ENCODE measurements around the gene S100A14. TPM values are rescaled to one million over a fixed set of nuclear protein-coding genes. Genes with fewer than 3 reads are reported as not detected.

S100A14 gene
- total and polyA plus RNA-seq, 9 of the 15 experiments (the other 6 are each of a cell fraction or from before 2014, with no cell fraction given), result 0.10 to 0.64 (median 0.24) TPM; not detected in 3

DNA sequence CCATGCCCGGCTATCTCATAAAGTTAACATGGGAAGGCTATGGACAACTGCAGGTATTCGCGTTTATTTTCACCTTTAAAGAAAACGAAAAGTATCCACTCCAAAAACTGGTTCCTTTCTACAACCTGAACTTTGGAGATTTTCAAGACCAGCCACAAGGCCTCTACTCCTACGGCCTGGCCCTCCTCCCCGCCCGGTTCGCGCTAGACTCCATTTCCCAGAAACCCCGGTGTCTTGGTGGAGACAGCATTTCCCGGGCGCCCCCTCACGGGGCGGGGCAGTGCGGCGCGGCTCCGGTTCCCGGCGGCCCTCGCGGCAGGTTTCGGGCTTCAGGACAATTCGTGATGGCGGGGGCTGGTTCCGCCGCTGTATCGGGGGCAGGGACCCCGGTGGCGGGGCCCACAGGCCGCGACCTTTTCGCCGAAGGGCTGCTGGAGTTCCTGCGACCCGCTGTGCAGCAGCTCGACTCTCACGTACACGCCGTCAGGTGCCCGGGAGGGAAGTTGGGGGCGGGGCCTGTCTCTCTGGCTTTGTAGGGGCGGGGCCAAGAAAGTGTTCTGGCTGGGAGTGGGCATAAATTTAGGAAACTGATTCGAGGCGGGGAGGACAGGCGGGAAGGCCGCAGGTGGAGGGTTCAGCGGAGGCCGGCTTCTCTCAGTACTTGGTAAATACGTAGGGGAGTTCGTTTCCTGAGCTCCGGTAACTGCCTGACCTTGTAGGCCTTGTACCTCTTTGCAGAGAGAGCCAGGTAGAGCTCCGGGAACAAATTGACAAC is 42.5 kb upstream of the S100A14 start, which contains the start of gene SNAPIN (continued):
- no peak for TF ChIP-seq SREBF1 (IDR thresholded peaks at IDR 0.05; ENCODE audit: borderline replicate concordance, low read depth, low read length)
- no peak for TF ChIP-seq ZNF408 (CRISPR knock-in tag; IDR thresholded peaks at IDR 0.05; ENCODE audit: low read depth)
- TF ChIP-seq TBP (optimal IDR thresholded peaks at IDR 0.05; ENCODE audit: low read depth, low read length), result peak; percentile 75
- TF ChIP-seq, protein P1, sequence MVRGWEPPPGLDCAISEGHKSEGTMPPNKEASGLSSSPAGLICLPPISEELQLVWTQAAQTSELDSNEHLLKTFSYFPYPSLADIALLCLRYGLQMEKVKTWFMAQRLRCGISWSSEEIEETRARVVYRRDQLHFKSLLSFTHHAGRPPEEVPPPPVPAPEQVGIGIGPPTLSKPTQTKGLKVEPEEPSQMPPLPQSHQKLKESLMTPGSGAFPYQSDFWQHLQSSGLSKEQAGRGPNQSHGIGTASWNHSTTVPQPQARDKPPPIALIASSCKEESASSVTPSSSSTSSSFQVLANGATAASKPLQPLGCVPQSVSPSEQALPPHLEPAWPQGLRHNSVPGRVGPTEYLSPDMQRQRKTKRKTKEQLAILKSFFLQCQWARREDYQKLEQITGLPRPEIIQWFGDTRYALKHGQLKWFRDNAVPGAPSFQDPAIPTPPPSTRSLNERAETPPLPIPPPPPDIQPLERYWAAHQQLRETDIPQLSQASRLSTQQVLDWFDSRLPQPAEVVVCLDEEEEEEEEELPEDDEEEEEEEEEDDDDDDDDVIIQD (CRISPR knock-in tag; IDR thresholded peaks at IDR 0.05), result no peak
- TF ChIP-seq PHF20 (IDR thresholded peaks at IDR 0.05; ENCODE audit: partially characterized antibody), result peak; percentile 92
- no peak for TF ChIP-seq ZNF184 (CRISPR knock-in tag; IDR thresholded peaks at IDR 0.05)
- TF ChIP-seq, protein P2, sequence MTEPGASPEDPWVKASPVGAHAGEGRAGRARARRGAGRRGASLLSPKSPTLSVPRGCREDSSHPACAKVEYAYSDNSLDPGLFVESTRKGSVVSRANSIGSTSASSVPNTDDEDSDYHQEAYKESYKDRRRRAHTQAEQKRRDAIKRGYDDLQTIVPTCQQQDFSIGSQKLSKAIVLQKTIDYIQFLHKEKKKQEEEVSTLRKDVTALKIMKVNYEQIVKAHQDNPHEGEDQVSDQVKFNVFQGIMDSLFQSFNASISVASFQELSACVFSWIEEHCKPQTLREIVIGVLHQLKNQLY (CRISPR knock-in tag; conservative IDR thresholded peaks at IDR 0.05), result no peak
- TF ChIP-seq ZNF699 (CRISPR knock-in tag; IDR thresholded peaks at IDR 0.05; ENCODE audit: insufficient replicate concordance), result no peak
- TF ChIP-seq BACH1 (tag; IDR thresholded peaks at IDR 0.05), result no peak
- TF ChIP-seq ZNF347 (CRISPR knock-in tag; IDR thresholded peaks at IDR 0.05; ENCODE audit: low read depth), result no peak
- TF ChIP-seq, protein P3, sequence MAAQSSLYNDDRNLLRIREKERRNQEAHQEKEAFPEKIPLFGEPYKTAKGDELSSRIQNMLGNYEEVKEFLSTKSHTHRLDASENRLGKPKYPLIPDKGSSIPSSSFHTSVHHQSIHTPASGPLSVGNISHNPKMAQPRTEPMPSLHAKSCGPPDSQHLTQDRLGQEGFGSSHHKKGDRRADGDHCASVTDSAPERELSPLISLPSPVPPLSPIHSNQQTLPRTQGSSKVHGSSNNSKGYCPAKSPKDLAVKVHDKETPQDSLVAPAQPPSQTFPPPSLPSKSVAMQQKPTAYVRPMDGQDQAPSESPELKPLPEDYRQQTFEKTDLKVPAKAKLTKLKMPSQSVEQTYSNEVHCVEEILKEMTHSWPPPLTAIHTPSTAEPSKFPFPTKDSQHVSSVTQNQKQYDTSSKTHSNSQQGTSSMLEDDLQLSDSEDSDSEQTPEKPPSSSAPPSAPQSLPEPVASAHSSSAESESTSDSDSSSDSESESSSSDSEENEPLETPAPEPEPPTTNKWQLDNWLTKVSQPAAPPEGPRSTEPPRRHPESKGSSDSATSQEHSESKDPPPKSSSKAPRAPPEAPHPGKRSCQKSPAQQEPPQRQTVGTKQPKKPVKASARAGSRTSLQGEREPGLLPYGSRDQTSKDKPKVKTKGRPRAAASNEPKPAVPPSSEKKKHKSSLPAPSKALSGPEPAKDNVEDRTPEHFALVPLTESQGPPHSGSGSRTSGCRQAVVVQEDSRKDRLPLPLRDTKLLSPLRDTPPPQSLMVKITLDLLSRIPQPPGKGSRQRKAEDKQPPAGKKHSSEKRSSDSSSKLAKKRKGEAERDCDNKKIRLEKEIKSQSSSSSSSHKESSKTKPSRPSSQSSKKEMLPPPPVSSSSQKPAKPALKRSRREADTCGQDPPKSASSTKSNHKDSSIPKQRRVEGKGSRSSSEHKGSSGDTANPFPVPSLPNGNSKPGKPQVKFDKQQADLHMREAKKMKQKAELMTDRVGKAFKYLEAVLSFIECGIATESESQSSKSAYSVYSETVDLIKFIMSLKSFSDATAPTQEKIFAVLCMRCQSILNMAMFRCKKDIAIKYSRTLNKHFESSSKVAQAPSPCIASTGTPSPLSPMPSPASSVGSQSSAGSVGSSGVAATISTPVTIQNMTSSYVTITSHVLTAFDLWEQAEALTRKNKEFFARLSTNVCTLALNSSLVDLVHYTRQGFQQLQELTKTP (IDR thresholded peaks at IDR 0.05; ENCODE audit: low read depth in 1 of 2, partially characterized antibody in 2 of 2), result peak in 1 of 2 experiments; percentile 94
- no peak for TF ChIP-seq SIRT6 (IDR thresholded peaks at IDR 0.05; ENCODE audit: low read depth, low read length)
- TF ChIP-seq SP2 (IDR thresholded peaks at IDR 0.05; ENCODE audit: extremely low read depth, low read depth, low read length, poor library complexity, severe bottlenecking), result no peak
- no peak for TF ChIP-seq FOS (IDR thresholded peaks at IDR 0.05; ENCODE audit: extremely low read depth, insufficient read length)
- TF ChIP-seq ILF3 (IDR thresholded peaks at IDR 0.05; ENCODE audit: borderline replicate concordance), result no peak
- no peak for TF ChIP-seq HNRNPUL1 (IDR thresholded peaks at IDR 0.05; ENCODE audit: low read length)
- no peak for TF ChIP-seq BRD4 (IDR thresholded peaks at IDR 0.05)
- peak; percentile 89 for TF ChIP-seq ZNF143 (CRISPR knock-in tag; IDR thresholded peaks at IDR 0.05)
- TF ChIP-seq ZNF764 (CRISPR knock-in tag; IDR thresholded peaks at IDR 0.05; ENCODE audit: low read depth), result no peak
- no peak for TF ChIP-seq GATAD2A (IDR thresholded peaks at IDR 0.05)
- no peak for TF ChIP-seq CEBPG (CRISPR knock-in tag; IDR thresholded peaks at IDR 0.05)
- no peak for TF ChIP-seq CEBPG (tag; conservative IDR thresholded peaks at IDR 0.05 in 1 of 2, IDR thresholded peaks at IDR 0.05 in 1 of 2)
- no peak for TF ChIP-seq BCL6 (CRISPR knock-in tag; IDR thresholded peaks at IDR 0.05)
- TF ChIP-seq TGIF2 (CRISPR knock-in tag; IDR thresholded peaks at IDR 0.05), result no peak

Measured in K562 (cell line).